ENCODE data around the gene KIF19. TPM values are rescaled to one million over a fixed set of nuclear protein-coding genes. Genes with fewer than 3 reads are reported as not detected.

KIF19 gene
- total RNA-seq, 1 donor from 2014 or later = 2.2 TPM

DNA sequence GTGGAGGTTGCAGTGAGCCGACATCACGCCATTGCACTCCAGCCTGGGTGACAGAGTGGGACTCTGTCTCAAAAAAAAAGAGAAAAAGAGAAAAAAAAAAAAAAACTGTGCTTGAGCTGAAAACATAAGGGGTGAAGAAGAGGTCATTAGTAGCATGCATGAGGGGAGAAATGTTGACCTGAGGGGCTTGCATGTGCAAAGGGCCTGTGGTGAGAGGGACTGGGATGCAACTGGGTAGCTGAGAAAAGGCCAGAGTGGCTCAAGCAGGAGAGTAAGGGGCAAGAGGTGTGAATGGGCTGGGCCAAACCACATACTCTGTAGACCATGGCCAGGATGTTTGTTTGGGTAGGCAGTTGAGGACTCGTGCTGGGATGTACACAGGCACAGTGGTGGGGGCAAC is 3.4 kb downstream of the KIF19 start:
- peaks cover 18% of the 10 kb centered on the region for H3K4me1 Mint-ChIP-seq (ENCODE audit: low read depth)

DNA sequence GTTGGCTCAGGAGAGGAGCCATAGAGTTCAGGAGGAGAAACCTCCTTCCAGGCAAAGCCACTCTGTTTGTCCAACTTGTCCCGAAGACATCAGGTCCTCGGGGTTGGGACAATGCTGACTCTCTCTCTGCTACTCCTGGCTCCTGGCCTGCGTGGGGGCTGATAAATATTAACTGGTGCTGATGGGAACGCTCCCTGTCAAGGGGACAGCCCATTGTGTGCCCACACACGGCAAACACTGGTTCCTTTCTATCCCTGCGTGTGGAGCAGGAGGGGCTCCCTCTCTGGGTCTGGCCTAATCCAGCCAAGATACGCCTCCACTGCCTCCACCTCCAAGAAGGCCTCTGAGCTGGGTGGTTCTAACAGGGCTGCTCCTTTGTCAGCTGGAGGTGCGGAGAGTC is 4.4 kb downstream of the KIF19 start:
- peaks cover 30% of the 10 kb centered on the region for H3K27me3 Mint-ChIP-seq
- TF ChIP-seq, protein P1, sequence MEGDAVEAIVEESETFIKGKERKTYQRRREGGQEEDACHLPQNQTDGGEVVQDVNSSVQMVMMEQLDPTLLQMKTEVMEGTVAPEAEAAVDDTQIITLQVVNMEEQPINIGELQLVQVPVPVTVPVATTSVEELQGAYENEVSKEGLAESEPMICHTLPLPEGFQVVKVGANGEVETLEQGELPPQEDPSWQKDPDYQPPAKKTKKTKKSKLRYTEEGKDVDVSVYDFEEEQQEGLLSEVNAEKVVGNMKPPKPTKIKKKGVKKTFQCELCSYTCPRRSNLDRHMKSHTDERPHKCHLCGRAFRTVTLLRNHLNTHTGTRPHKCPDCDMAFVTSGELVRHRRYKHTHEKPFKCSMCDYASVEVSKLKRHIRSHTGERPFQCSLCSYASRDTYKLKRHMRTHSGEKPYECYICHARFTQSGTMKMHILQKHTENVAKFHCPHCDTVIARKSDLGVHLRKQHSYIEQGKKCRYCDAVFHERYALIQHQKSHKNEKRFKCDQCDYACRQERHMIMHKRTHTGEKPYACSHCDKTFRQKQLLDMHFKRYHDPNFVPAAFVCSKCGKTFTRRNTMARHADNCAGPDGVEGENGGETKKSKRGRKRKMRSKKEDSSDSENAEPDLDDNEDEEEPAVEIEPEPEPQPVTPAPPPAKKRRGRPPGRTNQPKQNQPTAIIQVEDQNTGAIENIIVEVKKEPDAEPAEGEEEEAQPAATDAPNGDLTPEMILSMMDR (IDR thresholded peaks at IDR 0.05; ENCODE audit: unreplicated experiment) = no peak
- no peak overlapping the region for H3K4me3 Mint-ChIP-seq (ENCODE audit: low read depth)
- no peaks in the 10 kb centered on the region for H3K36me3 Mint-ChIP-seq (ENCODE audit: insufficient read depth)
- peaks cover 18% of the 10 kb centered on the region for H3K4me1 Mint-ChIP-seq (ENCODE audit: low read depth)
- DNase-seq (ENCODE audit: low spot score, unreplicated experiment) = no peak
- no peak overlapping the region for H3K27ac Mint-ChIP-seq
- H3K9me3 Mint-ChIP-seq (ENCODE audit: low read depth) = no peaks in the 10 kb centered on the region

More for the DNA sequence above, 3.4 kb downstream of the KIF19 start:
- Mint-ChIP-seq H3K9me3 (ENCODE audit: low read depth) (no peaks in the 10 kb centered on the region), H3K4me3 (ENCODE audit: low read depth) (no peak overlapping the region), H3K36me3 (ENCODE audit: insufficient read depth) (no peaks in the 10 kb centered on the region), H3K27me3 (peaks cover 41% of the 10 kb centered on the region), H3K27ac (no peak overlapping the region)
- TF ChIP-seq, protein P1 (IDR thresholded peaks at IDR 0.05; ENCODE audit: unreplicated experiment) = no peak
- DNase-seq (ENCODE audit: low spot score, unreplicated experiment) = no peak

DNA sequence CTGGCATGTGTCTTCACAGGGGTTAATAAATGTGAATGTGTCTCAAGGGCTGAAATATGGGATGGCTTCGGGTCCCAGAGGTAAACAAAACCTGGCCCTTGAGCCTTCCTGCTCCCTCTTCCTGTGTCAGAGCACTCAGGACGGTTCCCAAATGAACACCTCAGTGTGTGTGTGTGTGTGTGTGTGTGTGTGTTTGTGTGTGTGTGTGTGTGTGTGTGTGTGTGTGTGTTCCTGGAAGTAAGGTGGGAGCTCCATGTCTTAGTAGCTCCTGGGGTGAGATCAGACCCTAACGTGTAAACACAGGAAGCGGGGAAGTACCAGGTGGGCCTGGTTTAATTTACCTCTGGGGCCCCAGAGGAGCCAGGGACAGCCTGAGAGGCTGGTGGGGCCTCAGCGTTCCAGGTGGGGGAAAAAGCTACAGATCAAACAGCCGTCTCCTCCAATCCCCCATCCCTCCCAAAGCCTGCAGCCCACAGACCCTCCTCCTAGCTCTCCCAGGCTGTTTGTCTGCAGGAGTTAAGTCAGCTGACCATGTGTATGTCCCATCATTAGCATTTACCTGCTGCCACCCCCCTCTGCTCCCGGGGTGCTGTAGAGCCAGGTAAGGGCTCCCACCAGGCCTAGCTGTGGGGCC is 6.1 kb downstream of the KIF19 start:
- no peak for DNase-seq (ENCODE audit: low spot score, unreplicated experiment)
- no peaks in the 10 kb centered on the region for H3K36me3 Mint-ChIP-seq (ENCODE audit: insufficient read depth)
- H3K27me3 Mint-ChIP-seq = peaks cover 21% of the 10 kb centered on the region
- TF ChIP-seq, protein P1 (IDR thresholded peaks at IDR 0.05; ENCODE audit: unreplicated experiment) = no peak
- peak overlapping the region; percentile 52 for H3K27ac Mint-ChIP-seq
- H3K4me3 Mint-ChIP-seq (ENCODE audit: low read depth) = no peak overlapping the region
- peaks cover 13% of the 10 kb centered on the region for H3K4me1 Mint-ChIP-seq (ENCODE audit: low read depth)
- H3K9me3 Mint-ChIP-seq (ENCODE audit: low read depth) = no peaks in the 10 kb centered on the region

DNA sequence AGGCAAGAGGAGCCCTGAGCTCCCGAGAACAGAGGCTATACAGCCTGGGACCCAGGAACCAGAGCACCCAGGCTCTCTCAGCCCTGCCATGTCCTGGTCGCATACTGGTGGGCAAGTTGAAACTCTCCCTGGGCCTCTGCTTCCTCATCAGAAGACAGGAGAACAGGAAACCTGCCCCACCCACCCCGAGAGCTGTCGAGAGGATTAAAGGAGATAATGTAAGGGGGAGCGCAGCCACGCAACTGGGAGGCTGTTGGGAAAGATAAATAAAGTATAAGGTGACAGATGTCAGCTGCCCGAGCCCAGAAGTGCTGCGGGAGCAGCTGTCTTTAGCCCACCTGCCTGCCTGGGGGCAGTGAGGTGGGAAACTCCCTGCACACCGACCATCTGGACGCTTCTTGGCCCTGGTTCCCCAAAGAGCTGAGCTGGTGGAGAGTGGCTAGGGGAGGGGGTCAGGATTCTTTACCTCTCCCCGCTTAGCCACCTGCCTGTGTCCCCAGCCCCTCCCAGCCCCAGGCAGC is 6.8 kb downstream of the KIF19 start:
- peak overlapping the region; percentile 52 for H3K27ac Mint-ChIP-seq
- H3K4me1 Mint-ChIP-seq (ENCODE audit: low read depth) = peaks cover 13% of the 10 kb centered on the region
- peaks cover 19% of the 10 kb centered on the region for H3K27me3 Mint-ChIP-seq
- H3K9me3 Mint-ChIP-seq (ENCODE audit: low read depth) = no peaks in the 10 kb centered on the region
- TF ChIP-seq, protein P1 (IDR thresholded peaks at IDR 0.05; ENCODE audit: unreplicated experiment) = no peak
- no peak overlapping the region for H3K4me3 Mint-ChIP-seq (ENCODE audit: low read depth)
- no peaks in the 10 kb centered on the region for H3K36me3 Mint-ChIP-seq (ENCODE audit: insufficient read depth)
- no peak for DNase-seq (ENCODE audit: low spot score, unreplicated experiment)

DNA sequence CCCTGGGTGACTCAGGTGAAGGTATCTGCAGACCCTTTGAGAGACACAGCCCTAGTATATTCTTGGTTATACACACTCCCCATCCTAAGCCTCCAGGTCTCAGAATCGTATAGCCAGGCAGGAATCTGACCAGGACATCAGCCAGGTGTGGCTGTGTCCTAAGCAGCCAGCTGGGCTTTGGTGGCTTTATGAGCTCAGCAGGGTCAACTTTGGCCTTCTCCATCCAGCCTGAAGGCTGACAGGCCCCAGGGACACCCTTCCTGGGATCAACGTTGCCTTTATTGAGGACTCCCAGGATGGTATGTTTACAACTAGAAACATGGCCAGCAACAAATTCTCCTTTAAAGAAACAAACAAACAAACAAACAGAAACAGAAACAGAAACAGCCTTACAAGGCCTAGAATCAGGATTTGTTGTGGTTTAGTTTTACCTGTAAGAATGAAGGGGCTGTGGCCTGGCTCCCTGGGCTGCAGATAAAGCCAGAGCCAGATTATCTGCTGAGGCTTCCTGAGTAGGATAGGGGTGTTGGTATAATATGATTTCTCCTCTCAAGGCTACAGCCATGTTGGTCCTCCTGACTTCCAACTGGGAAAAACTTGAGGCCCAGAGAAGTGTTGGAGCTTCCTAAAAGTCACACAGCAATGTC is 8.5 kb downstream of the KIF19 start:
- H3K9me3 Mint-ChIP-seq (ENCODE audit: low read depth) = no peaks in the 10 kb centered on the region
- peaks cover 13% of the 10 kb centered on the region for H3K4me1 Mint-ChIP-seq (ENCODE audit: low read depth)
- no peaks in the 10 kb centered on the region for H3K36me3 Mint-ChIP-seq (ENCODE audit: insufficient read depth)
- H3K27me3 Mint-ChIP-seq = peaks cover 7% of the 10 kb centered on the region
- no peak overlapping the region for H3K4me3 Mint-ChIP-seq (ENCODE audit: low read depth)
- no peak overlapping the region for H3K27ac Mint-ChIP-seq
- DNase-seq (ENCODE audit: low spot score, unreplicated experiment) = no peak
- TF ChIP-seq, protein P1 (IDR thresholded peaks at IDR 0.05; ENCODE audit: unreplicated experiment) = no peak

Data from progenitor cell of endocrine pancreas (in vitro differentiated cells).